ENCODE measurements around the gene TUBB1.
"Not testable (repeated sequence)": the region's sequence is repeated elsewhere in the genome, so short reads cannot be mapped to it uniquely, and the experiment has no call there.

TUBB1 gene

GRCh38 chr20:59019217-59019616, at the start of gene TUBB1:
Gene TUBB1 (plus strand): TSS chr20:59019429. CDS start chr20:59019523, 94 bp downstream.
- no peak for DNase-seq (ENCODE audit: low read depth)

GRCh38 chr20:58969439-58969838, 49.8 kb upstream of the TUBB1 start:
- no peak for DNase-seq (ENCODE audit: low read depth)

DNA sequence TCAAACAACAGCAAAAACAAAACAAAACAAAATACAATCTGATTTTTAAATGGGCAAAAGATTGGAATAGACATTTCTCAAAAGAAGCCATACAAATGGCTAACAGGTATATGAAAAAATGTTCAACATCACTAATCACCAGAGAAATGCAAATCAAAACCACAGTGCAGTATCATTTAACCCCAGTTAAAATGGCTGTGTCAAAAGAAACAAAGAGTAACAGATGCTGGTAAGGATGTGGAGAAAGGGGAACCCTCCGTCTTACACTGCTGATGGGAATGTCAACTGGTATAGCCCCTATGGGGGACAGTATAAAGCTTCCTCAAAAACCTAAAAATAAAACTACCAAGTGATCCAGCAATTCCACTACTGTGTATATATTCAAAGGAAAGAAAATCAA, 49.1 kb upstream of the TUBB1 start:
- no peak for DNase-seq (ENCODE audit: low read depth)

DNA sequence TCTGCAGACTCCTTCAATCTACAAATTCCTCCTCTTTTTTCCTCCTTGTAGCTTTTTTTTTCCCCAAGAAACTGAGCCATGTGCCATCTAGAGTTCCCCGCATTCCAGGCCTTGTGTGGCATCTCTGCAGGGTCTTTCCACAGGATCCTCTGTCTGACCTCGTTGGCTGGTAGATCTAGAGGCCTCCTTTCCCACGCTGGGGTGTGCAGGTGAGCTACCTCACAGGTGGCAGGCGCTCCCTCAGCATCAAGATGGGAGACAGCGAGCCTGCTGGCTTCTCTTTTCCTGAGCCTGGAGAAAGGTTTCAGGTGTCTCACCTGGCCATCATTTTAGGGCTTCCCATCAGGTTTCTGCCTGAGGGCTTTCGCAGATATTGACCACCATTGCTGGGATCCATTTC, 47.8 kb upstream of the TUBB1 start:
- no peak for DNase-seq (ENCODE audit: low read depth)

GRCh38 chr20:58973179-58973578, 46.0 kb upstream of the TUBB1 start:
- DNase-seq (ENCODE audit: low read depth): no peak

DNA sequence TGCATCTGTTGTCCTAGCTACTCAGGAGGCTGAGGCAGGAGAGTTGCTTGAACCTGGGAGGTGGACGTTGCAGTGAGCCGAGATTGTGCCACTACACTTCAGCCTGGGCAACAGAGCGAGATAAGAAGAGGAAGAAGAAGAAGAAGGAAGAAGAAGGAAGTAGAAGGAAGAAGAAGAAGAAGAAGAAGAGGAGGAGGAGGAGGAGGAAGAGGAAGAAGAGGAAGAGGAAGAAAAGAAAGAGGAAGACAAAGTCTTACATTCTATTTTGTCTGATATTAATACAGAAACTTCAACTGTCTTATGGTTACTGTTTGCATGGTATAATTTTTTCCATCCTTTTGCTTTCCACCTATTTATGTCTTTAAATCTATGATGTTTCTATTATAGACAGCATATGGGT, 45.4 kb upstream of the TUBB1 start:
- DNase-seq (ENCODE audit: low read depth): no peak

DNA sequence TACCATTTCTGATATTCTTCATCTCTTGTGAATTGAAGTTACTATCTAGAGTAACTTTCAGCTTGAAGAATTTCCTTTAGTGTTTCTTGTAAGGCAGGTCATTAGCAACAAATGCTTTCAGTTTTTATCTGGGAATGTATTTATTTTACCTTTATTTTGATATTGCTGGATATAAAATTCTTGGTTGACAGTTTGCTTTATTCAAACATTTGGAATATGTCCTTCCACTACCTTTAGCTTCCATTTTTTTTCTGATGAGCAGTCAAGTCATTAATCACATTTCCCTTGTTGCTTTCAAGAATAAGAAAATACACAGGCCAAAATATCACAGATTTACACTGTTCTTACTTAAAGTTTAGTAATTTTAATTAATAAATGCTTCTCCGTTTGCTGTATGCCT, 43.9 kb upstream of the TUBB1 start:
- DNase-seq (ENCODE audit: low read depth): no peak

- no peak for DNase-seq (ENCODE audit: low read depth)
Observed at GRCh38 chr20:58976061-58976730, 43.0 kb upstream of the TUBB1 start.

DNA sequence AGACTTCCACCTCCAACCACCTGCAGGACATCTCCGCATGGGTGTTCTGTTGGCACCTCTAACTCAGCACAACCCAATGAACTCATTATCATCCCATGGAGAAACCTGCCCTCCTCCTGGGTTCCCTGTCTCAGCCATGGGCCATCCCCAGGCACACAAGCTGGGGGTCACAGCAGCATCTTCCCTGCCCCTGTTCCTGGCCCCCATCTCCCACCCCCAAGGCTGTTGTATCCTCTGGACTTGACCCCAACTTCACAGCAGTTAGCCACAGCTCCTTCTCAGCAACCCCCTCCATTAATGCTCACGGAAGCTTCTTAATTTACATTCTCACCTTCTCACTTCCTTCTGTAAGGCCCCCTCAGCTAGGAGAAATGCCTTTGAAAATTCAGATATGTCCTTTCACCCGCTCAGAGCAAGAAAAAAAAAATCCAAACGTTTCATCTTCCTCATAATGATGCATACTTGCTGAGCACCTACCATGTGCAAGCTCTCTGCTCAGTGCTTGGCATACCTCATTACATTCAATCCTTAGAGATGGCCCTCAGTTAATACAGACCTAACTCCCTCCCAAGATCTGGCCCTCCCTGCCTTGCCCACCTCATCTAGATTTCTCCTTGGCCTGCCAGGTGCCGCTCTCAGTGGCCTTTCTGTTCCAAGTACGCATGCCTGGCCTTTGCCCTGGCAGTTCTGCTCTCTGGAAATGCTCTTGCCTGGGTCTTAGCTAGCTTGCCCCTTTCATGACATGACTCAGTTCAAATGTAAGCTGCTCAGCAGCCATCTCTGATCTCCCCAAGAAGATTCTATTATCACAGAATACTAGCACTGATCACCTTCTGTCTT, 40.7 kb upstream of the TUBB1 start:
- DNase-seq (ENCODE audit: low read depth): no peak

GRCh38 chr20:58980711-58981627, 38.3 kb upstream of the TUBB1 start, which contains the start of gene NELFCD:
Gene NELFCD (plus strand): TSS chr20:58981256. CDS start chr20:58981310, 54 bp downstream.
- peak; percentile 91 for DNase-seq (ENCODE audit: low read depth)

GRCh38 chr20:58981628-58982364, 37.4 kb upstream of the TUBB1 start:
- no peak for DNase-seq (ENCODE audit: low read depth)

GRCh38 chr20:58982406-58983114, 36.7 kb upstream of the TUBB1 start:
- no peak for DNase-seq (ENCODE audit: low read depth)

- not testable (repeated sequence) for DNase-seq (ENCODE audit: low read depth)
Observed at GRCh38 chr20:58983115-58983468, 36.1 kb upstream of the TUBB1 start.

DNA sequence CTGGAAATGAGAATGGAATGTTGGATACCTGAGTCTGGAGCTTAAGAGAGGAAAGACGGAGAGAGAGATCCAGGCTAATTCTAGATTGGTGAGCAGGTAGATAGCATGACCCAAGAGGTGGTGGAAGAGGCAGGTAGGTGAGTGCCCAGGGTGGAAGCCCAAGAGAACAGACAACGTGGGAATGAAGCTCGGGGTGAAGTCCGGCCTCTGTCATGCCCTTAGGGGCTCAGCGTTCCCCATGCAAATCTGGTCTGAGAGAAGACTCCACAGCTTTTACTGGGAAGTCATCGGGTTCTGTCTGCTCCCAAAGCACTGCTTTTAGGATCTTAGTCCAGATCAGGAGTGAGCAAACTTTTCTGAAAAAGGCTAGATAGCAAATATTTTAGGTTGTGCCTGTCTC, 34.5 kb upstream of the TUBB1 start:
- DNase-seq (ENCODE audit: low read depth): no peak

DNA sequence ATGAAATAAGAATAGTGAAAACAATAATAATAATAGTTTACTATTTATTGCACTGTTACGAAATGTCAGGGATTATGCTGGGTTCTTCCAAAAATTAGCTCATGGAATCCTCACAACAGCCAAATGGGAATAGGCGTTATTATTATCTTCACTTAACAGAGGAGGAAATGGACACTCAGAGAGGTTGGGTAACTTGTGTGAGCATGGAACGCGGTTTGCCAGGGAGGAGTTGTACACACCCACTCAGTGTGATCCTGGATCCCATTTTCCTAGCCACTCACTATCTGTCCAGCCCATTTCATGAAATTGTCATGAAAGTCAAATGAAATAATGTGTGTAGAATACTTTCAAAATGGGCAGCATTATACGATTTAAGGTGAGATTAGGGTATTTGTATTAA, 33.6 kb upstream of the TUBB1 start:
- no peak for DNase-seq (ENCODE audit: low read depth)

GRCh38 chr20:58986286-58986967, 32.8 kb upstream of the TUBB1 start:
- no peak for DNase-seq (ENCODE audit: low read depth)

DNA sequence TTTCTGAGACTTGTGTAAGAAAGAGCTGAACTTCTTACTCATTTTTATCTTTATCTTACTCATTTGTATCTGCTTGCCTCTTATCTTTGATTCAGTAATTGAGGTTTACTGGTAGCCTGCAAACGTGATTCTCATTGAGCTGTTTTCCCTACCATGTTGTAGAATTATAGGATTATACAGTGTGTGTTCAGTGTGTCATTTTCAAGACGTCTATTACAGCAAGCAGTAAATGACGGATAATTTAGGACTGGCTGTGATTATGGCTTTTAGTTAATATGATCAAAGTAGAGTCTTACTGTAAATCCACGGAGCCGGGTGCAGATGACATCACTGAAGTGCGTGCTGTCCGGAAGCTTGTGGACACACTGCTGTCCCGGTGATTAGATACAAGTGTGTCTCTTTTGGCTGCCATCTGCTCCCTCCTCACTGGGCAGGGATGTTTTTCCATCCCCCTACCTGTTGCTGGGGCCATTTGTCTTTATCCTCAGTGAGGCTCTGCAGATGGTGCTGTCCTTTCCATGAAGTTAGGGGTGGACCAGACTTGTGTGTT, 32.2 kb upstream of the TUBB1 start:
- no peak for DNase-seq (ENCODE audit: low read depth)

GRCh38 chr20:58987790-58988564, 31.3 kb upstream of the TUBB1 start:
- no peak for DNase-seq (ENCODE audit: low read depth)

- DNase-seq (ENCODE audit: low read depth): no peak
Observed at GRCh38 chr20:58988565-58988882, 30.7 kb upstream of the TUBB1 start.

DNA sequence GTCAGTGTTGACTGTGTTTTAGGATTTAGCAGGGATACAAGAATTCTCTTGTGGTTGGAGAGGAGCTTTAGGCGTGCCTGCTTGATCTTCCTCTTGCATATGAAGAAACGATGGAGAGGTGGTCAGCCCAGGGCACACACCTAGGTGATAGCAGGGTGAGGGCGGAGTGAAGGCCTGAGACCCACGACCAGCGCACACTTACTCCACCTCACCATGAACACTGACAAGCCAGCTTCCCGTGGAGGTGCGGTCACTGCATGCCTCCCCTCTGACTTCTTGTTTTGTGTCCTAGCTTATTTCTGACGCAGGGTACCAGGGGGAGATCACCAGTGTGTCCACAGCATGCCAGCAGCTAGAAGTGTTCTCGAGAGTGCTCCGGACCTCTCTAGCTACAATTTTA, 30.0 kb upstream of the TUBB1 start:
- DNase-seq (ENCODE audit: low read depth): no peak
